OCI-LY7 (cell line): ENCODE data around the gene PDXP. TPM values are rescaled to one million over a fixed set of nuclear protein-coding genes. Genes with fewer than 3 reads are reported as not detected.

Experiments used
- BruUV-seq: library from RNA; stranded (reverse); fragments of 400-500 nt; replicated peaks from 2 replicates; lab custom pipeline; 2021; lab: Mats Ljungman, UMichigan
- CTCF ChIA-PET: fragments of 300-600 bp; sonication (Branson Sonifier 250); formaldehyde crosslinking; loops from one replicate; lab custom pipeline; 2022; ENCODE audit warnings: antibody characterized with exemption; ENCODE audit not compliant: unreplicated experiment; lab: Charles Lee
- POLR2A ChIA-PET: fragments of 300-600 bp; sonication (Branson Sonifier 250); formaldehyde crosslinking; loops from one replicate; lab custom pipeline; 2022; ENCODE audit warnings: antibody characterized with exemption; lab: Charles Lee
- DNase-seq: peaks from one replicate; pipeline ENCODE4 v3.0.0-alpha.2; 2015; ENCODE audit warnings: low spot score
- H2AFZ ChIP-seq: fragments of 200-600 bp; sonication (generic), shearing (Covaris generic); 2 replicates; pipeline ENCODE4 v1.6.1; 2014; ENCODE audit warnings: mild to moderate bottlenecking, antibody characterized with exemption, low read length, moderate library complexity
- H3K27ac ChIP-seq: fragments of 200-600 bp; sonication (generic); 2 replicates; pipeline ENCODE4 v1.5.1; 2014; ENCODE audit warnings: mixed run types, low read depth, mild to moderate bottlenecking, moderate library complexity, low read length, inconsistent platforms; ENCODE audit not compliant: poor library complexity, severe bottlenecking
- H3K36me3 ChIP-seq: fragments of 200-600 bp; sonication (generic); 2 replicates; pipeline ENCODE4 v1.6.1; 2014; ENCODE audit warnings: mild to moderate bottlenecking, antibody characterized with exemption, low read length, moderate library complexity, mixed read lengths; ENCODE audit not compliant: insufficient read depth
- H3K4me1 ChIP-seq: fragments of 200-600 bp; sonication (generic); 2 replicates; pipeline ENCODE4 v1.5.1; 2014; ENCODE audit warnings: mild to moderate bottlenecking, low read length; ENCODE audit not compliant: insufficient read depth, poor library complexity, severe bottlenecking
- H3K4me2 ChIP-seq: fragments of 200-600 bp; sonication (generic); 2 replicates; pipeline ENCODE4 v1.6.1; 2014; ENCODE audit warnings: mild to moderate bottlenecking, low read length
- H3K4me3 ChIP-seq: fragments of 200-600 bp; sonication (generic); 2 replicates; pipeline ENCODE4 v1.5.1; 2014; ENCODE audit warnings: mild to moderate bottlenecking, low read depth, low read length; ENCODE audit not compliant: poor library complexity, severe bottlenecking
- H3K79me2 ChIP-seq: fragments of 200-600 bp; sonication (generic); 2 replicates; pipeline ENCODE4 v1.6.1; 2016; ENCODE audit warnings: low read depth, mild to moderate bottlenecking, low read length, moderate library complexity, mixed read lengths; ENCODE audit not compliant: insufficient read depth
- H3K9me2 ChIP-seq: fragments of 200-600 bp; sonication (generic); 2 replicates; pipeline ENCODE4 v1.6.1; 2016; ENCODE audit warnings: mild to moderate bottlenecking, low read length, mixed read lengths; ENCODE audit not compliant: insufficient read depth
- H3K9me3 ChIP-seq: fragments of 200-600 bp; sonication (generic); 2 replicates; pipeline ENCODE4 v1.6.1; 2014; ENCODE audit warnings: mild to moderate bottlenecking, mixed run types, low read length, mixed read lengths
- H4K20me1 ChIP-seq: fragments of 200-600 bp; sonication (generic); 2 replicates; pipeline ENCODE4 v1.6.1; 2014; ENCODE audit warnings: mild to moderate bottlenecking, antibody characterized with exemption, low read length, moderate library complexity, mixed read lengths; ENCODE audit not compliant: insufficient read depth
- CTCF ChIP-seq: fragments of 200-600 bp; sonication (generic); conservative IDR thresholded peaks from 2 replicates; pipeline ENCODE4 v1.5.1; 2014; ENCODE audit warnings: mild to moderate bottlenecking, antibody characterized with exemption, low read length, moderate library complexity, mixed read lengths
- EZH2phosphoT487 ChIP-seq: fragments of 200-600 bp; sonication (generic); IDR thresholded peaks from 2 replicates; pipeline ENCODE4 v1.6.1; 2018; ENCODE audit warnings: low read depth, borderline replicate concordance, mild to moderate bottlenecking, mixed run types, antibody characterized with exemption, low read length, moderate library complexity, mixed read lengths
- intact Hi-C: fragments of 100-400 bp; cut with micrococcal nuclease; formaldehyde crosslinking; loops from one replicate; pipeline ENCODE4 v1.10.0; 2022; ENCODE audit not compliant: unreplicated experiment
- total RNA-seq, 2 experiments: library from RNA; depleted of rRNA in 1 of 2; stranded (reverse); fragments of >200 nt in 1 of 2; shearing (Covaris generic) in 1 of 2; gene quantifications; 2 replicates each; pipeline ENCODE4 v1.2.3, GENCODE V29; 2014 to 2022

PDXP gene
- total RNA-seq, 2 experiments from 2014 or later: 55.8 to 61.2 TPM

- Histone ChIP-seq H3K79me2 (no peaks in the 10 kb centered on the region), H4K20me1 (no peaks in the 10 kb centered on the region), H3K9me3 (no peaks in the 10 kb centered on the region), H3K9me2 (no peaks in the 10 kb centered on the region), H3K4me2 (no peak overlapping the region), H3K4me1 (peaks cover 28% of the 10 kb centered on the region), H3K36me3 (peaks cover 24% of the 10 kb centered on the region; the same call in 1 of the 2 replicates), H3K4me3 (no peak overlapping the region), H2AFZ (no peak overlapping the region), H3K27ac (no peak overlapping the region)
- ChIA-PET CTCF (interaction anchor here (0.6 to 3.1 kb wide), 7 partner anchors 9 to 157 kb away, joined by 3 to 16 read pairs (median 3); partner anchors contain the start of genes MFNG and NOL12), POLR2A (interaction anchor here (0.6 to 2.0 kb wide), 5 partner anchors 9 to 85 kb away, joined by 3 to 9 read pairs (median 3); partner anchors contain the start of gene PDXP)
- peak; percentile 79 for DNase-seq
- peak; percentile 91 for TF ChIP-seq CTCF
- TF ChIP-seq EZH2phosphoT487: no peak
- no TSS peak for BruUV-seq
- intact Hi-C loops: loop anchor here (1.0 to 5.0 kb wide), 3 partner anchors 20 to 38 kb away; partner anchors contain the start of gene GGA1
Measured at GRCh38 chr22:37643225-37643847, 15.2 kb upstream of the PDXP start.

GRCh38 chr22:37647317-37647716 is 11.2 kb upstream of the PDXP start:
- H3K4me1 ChIP-seq: peaks cover 3% of the 10 kb centered on the region
- ChIA-PET CTCF (no interaction called here), POLR2A (interaction anchor here (1.1 kb wide), 1 partner anchor 10 kb away, joined by 3 read pairs; no protein-coding TSS in a partner anchor)
- TF ChIP-seq CTCF (no peak), EZH2phosphoT487 (no peak)
- H4K20me1 ChIP-seq: no peaks in the 10 kb centered on the region
- no TSS peak for BruUV-seq
- no peaks in the 10 kb centered on the region for H3K9me2 ChIP-seq
- no peak for DNase-seq
- no peak overlapping the region for H3K4me3 ChIP-seq
- no peak overlapping the region for H3K4me2 ChIP-seq
- no peak overlapping the region for H2AFZ ChIP-seq
- H3K27ac ChIP-seq: no peak overlapping the region
- H3K9me3 ChIP-seq: no peaks in the 10 kb centered on the region
- peaks cover 47% of the 10 kb centered on the region for H3K36me3 ChIP-seq
- intact Hi-C loops: no loop called here
- no peaks in the 10 kb centered on the region for H3K79me2 ChIP-seq

GRCh38 chr22:37647928-37648327 is 10.6 kb upstream of the PDXP start:
- no peaks in the 10 kb centered on the region for H4K20me1 ChIP-seq
- BruUV-seq: no TSS peak
- no peak overlapping the region for H3K27ac ChIP-seq
- TF ChIP-seq EZH2phosphoT487 (no peak), CTCF (no peak)
- peaks cover 44% of the 10 kb centered on the region for H3K36me3 ChIP-seq
- H3K9me2 ChIP-seq: no peaks in the 10 kb centered on the region
- intact Hi-C loops: no loop called here
- H3K9me3 ChIP-seq: no peaks in the 10 kb centered on the region
- H2AFZ ChIP-seq: no peak overlapping the region
- ChIA-PET POLR2A (interaction anchor here (1.1 kb wide), 1 partner anchor 9 kb away, joined by 3 read pairs; no protein-coding TSS in a partner anchor), CTCF (no interaction called here)
- H3K4me1 ChIP-seq: peaks cover 3% of the 10 kb centered on the region
- no peak overlapping the region for H3K4me2 ChIP-seq
- H3K79me2 ChIP-seq: no peaks in the 10 kb centered on the region
- no peak for DNase-seq
- no peak overlapping the region for H3K4me3 ChIP-seq
